WI38 (cell line): Measurements from ENCODE around the gene SENP8.
A peak's percentile ranks its signal among the peaks of the same experiment; 100 is the strongest.

Experiments used
- H3K4me3 ChIP-seq: 2 replicates; pipeline ENCODE4 v1.5.1; 2011; ENCODE audit warnings: low read depth, mild to moderate bottlenecking, control low read depth, low read length
- CTCF ChIP-seq: IDR thresholded peaks from 2 replicates; pipeline ENCODE4 v1.5.1; 2012; ENCODE audit warnings: low read depth, mild to moderate bottlenecking, control low read depth, low read length

Gene SENP8

DNA sequence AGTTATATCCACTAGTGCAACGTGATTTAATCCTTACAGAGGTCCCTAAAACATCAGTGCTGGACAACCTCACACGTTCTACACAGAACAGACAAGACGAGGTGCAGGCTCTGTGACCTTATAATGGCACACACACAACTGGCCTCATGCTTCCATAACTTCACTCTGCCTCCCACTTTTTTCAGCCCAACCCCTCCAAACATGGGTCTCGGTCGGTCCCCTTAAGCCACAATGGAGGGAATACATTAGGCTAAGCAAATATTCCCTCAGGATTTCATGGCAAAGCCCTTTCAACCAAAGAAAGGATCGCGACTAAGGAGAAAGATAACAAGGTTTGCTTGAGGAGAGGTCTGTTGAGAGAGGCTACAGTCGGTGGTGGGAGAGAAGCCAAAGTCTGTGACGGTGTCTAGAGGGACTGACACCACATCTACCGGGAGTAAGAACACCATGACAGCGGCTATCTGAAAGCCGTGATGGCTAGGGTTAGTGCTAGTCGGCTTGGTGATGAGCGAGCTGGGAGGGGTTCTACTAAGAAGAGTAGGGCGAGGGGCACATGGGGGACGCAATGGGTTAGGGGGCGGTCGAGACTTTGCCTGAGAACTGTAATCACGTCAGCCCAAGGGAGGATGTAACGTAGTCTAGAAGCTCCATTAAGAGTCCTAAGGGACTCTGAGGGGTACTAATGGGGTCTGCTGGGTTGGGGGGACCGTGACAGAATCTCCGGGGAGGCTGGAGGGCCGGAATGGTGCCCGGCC lies 1.3 kb upstream of the SENP8 start:
- TF ChIP-seq CTCF, result no peak
- H3K4me3 ChIP-seq, result peak overlapping the region; percentile 91

GRCh38 chr15:72117486-72118016 lies 652 bp upstream of the SENP8 start:
- no peak for TF ChIP-seq CTCF
- peak overlapping the region; percentile 91 for H3K4me3 ChIP-seq

DNA sequence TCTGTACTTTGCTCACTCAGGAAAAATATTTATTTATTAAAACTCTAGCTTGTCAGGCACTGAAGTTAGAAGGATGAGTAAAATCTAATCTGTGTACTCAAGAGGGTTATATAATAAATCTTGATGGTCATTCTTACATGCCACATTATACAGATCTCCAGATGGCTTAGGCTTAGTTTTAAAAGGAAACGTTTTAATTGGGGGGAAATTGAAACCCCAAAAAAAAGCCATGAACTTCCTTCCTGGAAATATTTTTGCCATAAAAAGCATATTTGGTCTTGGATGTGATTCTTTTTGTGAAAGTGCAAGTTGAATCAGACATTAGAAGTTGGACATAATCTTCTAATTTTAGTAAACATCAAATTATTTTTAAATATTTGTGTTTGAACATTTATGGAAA lies 6.0 kb downstream of the SENP8 start:
- no peak for TF ChIP-seq CTCF
- H3K4me3 ChIP-seq, result no peak overlapping the region

DNA sequence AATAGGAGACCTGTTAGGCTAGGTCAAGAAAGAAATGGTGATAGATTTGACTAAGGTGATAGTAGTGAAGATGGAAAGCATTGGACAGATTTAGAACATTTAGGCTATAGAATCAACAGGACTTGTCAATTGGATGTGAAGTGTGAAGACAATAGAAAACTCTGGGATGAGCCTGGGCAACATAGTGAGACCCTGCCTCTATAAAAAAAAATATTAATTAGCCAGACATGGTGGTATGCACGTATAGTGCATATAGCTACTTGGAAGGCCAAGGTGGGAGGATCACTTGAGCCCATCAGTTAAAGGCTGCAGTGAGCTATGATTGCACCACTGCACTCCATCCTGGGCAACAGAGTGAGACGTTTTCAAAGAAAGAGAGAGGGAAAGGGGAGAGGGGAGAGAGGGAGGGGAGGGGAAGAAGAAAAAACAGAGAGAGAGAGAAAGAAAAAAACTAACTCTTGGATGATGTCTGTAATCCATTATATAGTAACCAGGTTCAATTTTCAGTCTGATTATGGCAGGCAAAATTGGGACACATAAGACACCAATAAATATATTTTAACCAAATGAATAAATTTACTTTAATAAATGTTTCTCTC lies 9.6 kb downstream of the SENP8 start:
- TF ChIP-seq CTCF, result no peak
- no peak overlapping the region for H3K4me3 ChIP-seq

DNA sequence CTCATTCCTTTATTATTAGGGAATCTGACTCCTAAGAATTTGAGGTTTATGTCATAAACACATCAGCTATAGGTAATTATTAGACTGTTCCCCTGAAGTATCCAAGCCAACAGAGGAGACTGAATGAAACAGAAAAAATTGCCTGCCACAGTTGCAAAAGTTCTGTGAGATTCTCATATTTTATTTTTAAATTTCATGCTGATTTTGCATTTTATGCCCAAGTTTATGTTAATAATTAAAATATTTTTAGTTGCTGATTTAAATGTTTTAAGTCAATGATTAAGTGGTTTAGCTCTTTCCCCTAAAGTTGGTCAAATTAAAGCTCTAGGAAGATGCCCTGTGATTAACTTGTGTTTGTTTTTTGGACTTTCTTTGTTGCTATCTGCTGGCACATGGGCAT lies 10.2 kb downstream of the SENP8 start:
- no peak for TF ChIP-seq CTCF

DNA sequence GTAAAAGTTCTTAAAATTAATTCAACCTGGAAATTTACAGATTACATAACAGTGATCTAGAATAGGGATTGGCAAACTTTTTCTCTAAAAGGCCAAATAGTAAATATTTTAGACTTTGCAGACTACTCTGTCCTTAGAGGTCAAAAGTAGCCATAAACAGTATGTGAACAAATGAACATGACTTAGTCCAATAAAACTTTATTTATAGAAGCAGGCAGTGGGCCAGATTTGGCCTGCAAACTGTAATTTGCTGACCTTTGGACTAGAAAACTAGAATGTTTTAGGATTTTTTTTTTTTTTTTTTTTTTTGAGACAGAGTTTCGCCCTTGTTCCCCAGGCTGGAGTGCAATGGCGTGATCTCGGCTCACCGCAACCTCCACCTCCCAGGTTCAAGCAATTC lies 12.1 kb downstream of the SENP8 start:
- no peak overlapping the region for H3K4me3 ChIP-seq
- TF ChIP-seq CTCF, result no peak

More for the DNA sequence above, 10.2 kb downstream of the SENP8 start:
- H3K4me3 ChIP-seq, result no peak overlapping the region

DNA sequence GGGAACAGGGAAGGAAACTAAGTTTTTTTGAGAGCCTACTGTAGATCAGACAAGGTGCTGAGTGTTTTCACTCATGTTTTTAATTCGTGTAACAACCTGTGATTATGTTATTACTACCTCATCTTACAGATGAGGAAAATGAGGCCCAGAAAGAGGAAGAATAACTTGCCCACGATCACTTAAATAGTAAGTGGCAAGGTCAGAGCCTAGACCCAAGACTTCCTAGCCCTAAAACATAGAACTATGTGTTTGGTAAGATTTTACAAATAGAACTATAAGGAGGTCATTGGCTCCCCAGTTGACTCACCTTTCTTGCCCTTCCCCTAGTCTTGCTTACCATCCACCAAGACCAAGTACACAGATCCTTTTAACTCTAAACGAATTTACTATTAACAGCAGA lies 13.7 kb downstream of the SENP8 start:
- no peak for TF ChIP-seq CTCF
- no peak overlapping the region for H3K4me3 ChIP-seq
